HUES6 (cell line): ENCODE data around the gene OSBPL1A.

Source experiments
- H3K27ac ChIP-seq: 2 replicates; pipeline ENCODE4 v1.7.0; 2013; ENCODE audit warnings: low read depth, mild to moderate bottlenecking, low read length, inconsistent platforms
- H3K27me3 ChIP-seq: 2 replicates; pipeline ENCODE4 v1.6.1; 2013; ENCODE audit warnings: low read length; ENCODE audit not compliant: control insufficient read depth, insufficient read depth
- H3K36me3 ChIP-seq: 2 replicates; pipeline ENCODE4 v1.6.1; 2013; ENCODE audit warnings: low read length; ENCODE audit not compliant: control insufficient read depth, insufficient read depth
- H3K4me1 ChIP-seq: 2 replicates; pipeline ENCODE4 v1.6.1; 2013; ENCODE audit warnings: low read length; ENCODE audit not compliant: control insufficient read depth, insufficient read depth
- H3K4me3 ChIP-seq: 2 replicates; pipeline ENCODE4 v1.5.1; 2013; ENCODE audit warnings: low read depth, low read length
- H3K9ac ChIP-seq: one replicate; pipeline ENCODE4 v1.6.1; 2013; ENCODE audit warnings: mild to moderate bottlenecking, low read length
- H3K9me3 ChIP-seq: 2 replicates; pipeline ENCODE4 v1.6.1; 2013; ENCODE audit warnings: low read depth, low read length; ENCODE audit not compliant: control insufficient read depth, insufficient read depth

OSBPL1A gene

DNA sequence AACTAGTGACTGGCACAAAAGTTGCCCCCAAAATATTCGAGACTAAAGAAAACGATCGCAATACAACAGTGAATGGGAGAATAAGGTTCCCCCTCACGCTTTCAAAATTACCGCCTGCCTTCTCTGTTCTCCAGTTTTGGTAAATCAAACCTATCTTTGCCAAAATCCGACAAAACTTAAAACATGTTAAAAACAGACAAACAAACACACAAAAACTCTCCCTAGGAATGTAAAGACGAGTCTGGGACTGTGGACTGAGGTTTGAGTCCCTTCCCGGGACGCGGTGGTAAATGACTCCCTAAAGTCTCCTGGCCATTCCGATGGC is 28.4 kb upstream of the OSBPL1A start:
- peak overlapping the region; percentile 98 for H3K27ac ChIP-seq

DNA sequence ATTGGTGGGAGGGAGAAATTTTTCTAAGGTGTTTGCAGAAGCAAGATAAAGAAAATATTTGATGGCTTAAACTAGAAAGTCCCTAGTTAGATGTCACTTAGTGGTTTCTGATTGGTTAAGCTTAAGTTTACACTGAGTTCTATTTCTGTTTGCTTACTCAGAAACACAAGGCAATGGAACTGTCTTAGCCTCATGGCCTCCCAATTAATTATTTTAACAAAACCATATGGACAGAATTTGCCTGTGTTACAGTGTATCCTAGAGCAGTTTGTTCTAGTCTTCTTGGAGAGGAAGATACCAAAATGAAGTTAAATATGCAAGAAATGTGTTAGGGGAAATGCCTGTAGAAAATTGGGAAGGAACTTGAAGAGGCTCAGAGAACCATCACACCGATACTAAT is 24.2 kb upstream of the OSBPL1A start:
- Histone ChIP-seq H3K9ac (no peak overlapping the region), H3K4me3 (no peak overlapping the region), H3K36me3 (no peaks in the 10 kb centered on the region), H3K27me3 (0 out of 2 replicates have a peak, but pooled peaks cover 5% of the 10 kb centered on the region), H3K9me3 (no peaks in the 10 kb centered on the region), H3K4me1 (no peaks in the 10 kb centered on the region), H3K27ac (no peak overlapping the region)

More for the DNA sequence above, 28.4 kb upstream of the OSBPL1A start:
- Histone ChIP-seq H3K9ac (peak overlapping the region; percentile 98), H3K9me3 (no peaks in the 10 kb centered on the region), H3K4me1 (peaks cover 9% of the 10 kb centered on the region; the same call in 1 of the 2 replicates), H3K36me3 (peaks cover 13% of the 10 kb centered on the region), H3K27me3 (0 out of 2 replicates have a peak, but pooled peaks cover 5% of the 10 kb centered on the region), H3K4me3 (peak overlapping the region; percentile 95)

DNA sequence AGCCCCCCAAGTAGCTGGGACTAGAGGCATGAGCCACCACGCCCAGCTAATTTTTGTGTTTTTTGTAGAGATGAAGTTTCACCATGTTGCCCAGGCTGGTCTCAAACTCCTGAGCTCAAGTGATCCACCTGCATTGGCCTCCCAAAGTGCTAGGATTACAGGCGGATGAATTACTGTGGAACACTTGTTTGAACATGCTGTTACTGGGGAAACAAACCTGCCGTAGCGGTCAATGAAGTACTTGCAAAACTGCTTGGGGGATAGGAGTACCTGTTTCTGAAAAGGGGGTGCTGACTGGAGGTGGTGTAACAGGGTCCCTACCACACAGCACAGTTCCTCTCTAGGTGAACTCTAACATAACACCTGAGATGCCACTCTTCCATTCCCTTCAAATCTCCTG is 22.9 kb upstream of the OSBPL1A start:
- no peaks in the 10 kb centered on the region for H3K4me1 ChIP-seq
- H3K9ac ChIP-seq, result no peak overlapping the region
- H3K4me3 ChIP-seq, result no peak overlapping the region
- no peak overlapping the region for H3K27ac ChIP-seq
- H3K36me3 ChIP-seq, result no peaks in the 10 kb centered on the region
- H3K27me3 ChIP-seq, result 0 out of 2 replicates have a peak, but pooled peaks cover 5% of the 10 kb centered on the region
- no peaks in the 10 kb centered on the region for H3K9me3 ChIP-seq

DNA sequence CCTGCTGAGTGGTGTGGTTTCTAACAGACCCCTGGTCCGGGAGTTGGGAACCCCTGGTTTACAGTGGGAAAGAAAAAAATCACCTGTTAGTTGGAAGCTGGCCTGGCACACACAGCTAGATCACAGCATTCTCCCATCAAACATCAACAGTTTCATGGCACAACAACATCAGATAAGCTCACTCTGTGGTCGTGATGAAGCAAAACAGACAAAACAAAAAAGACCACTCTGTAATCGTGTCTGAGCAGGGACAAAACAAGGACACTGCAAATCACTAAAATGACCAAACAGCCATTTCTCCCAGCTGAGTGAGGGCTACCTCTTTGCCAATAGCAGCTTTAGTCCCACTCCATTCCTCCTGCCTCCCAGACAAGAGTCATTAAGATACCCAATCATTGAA is 19.9 kb upstream of the OSBPL1A start:
- Histone ChIP-seq H3K4me3 (no peak overlapping the region), H3K27ac (no peak overlapping the region), H3K4me1 (no peaks in the 10 kb centered on the region), H3K27me3 (no peaks in the 10 kb centered on the region), H3K9ac (no peak overlapping the region), H3K36me3 (no peaks in the 10 kb centered on the region), H3K9me3 (no peaks in the 10 kb centered on the region)

DNA sequence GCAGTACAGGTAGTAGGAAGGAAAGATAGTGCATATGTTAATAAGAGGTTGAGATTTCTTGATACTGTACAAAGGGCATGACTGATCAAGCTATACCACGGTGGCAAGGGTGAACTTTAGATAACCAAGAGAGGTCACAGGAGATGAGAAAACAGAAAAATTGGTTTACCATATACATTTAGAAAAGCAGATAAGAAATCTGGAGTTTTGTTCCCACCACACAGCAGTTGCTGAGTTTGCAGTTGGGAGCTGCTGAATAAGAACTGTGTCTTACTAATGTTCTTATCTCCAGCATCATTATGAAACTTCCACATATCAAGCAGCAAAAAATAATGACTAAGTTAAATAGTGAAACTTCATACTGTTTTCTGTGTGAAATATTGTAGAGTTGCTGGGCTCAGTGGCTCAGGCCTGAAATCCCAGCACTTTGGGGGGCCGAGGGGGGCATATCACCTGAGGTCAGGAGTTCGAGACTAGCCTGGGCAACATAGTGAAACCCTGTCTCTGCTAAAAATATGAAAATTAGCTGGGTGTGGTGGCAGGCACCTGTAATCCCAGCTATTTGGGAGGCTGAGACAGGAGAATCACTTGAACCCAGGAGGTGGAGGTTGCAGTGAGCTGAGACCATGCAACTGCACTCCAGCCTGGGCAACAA is 16.9 kb upstream of the OSBPL1A start:
- no peaks in the 10 kb centered on the region for H3K4me1 ChIP-seq
- H3K9ac ChIP-seq, result no peak overlapping the region
- H3K36me3 ChIP-seq, result no peaks in the 10 kb centered on the region
- no peak overlapping the region for H3K27ac ChIP-seq
- no peaks in the 10 kb centered on the region for H3K27me3 ChIP-seq
- no peaks in the 10 kb centered on the region for H3K9me3 ChIP-seq
- H3K4me3 ChIP-seq, result no peak overlapping the region

DNA sequence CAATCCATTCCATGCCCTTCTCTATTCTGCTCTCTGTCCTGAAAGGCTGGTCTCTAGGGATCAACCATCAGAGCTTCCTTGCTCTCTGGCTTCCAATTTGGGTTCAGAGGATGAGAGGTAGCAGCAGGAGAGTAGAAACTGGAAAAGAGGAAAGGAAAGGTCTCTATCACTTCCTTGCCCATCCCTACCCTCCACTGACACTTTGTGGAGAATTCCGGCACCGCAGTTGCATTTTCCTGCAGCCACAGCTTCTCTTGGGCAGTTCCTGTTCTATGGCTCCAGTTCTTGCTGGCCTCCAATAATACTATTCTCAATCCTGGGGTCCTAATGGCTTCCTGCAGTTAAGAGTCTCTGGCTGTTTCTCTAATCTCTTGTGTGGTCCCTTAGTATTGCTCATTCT is 15.5 kb upstream of the OSBPL1A start:
- no peak overlapping the region for H3K27ac ChIP-seq
- no peaks in the 10 kb centered on the region for H3K9me3 ChIP-seq
- H3K27me3 ChIP-seq, result no peaks in the 10 kb centered on the region
- no peaks in the 10 kb centered on the region for H3K4me1 ChIP-seq
- no peaks in the 10 kb centered on the region for H3K36me3 ChIP-seq
- H3K9ac ChIP-seq, result no peak overlapping the region
- H3K4me3 ChIP-seq, result no peak overlapping the region

DNA sequence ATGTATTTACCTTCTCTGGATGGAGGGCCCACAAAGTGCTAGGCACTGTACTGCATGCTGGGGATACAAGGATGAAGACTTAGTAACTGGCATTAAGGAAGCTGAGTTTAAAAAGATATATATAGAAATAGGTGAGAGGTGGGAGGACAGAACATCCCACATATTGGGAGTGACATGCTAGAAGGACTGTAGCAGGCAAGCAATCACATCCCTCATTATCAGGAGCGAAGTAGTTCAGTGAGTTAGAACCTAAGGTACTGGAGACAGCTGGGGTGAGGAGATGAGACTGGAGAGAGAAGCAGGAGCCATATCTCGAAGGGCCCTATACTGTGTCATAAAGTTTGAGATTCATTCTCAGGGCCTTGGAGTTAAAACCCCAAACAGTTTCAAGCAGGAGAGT is 10.9 kb upstream of the OSBPL1A start:
- Histone ChIP-seq H3K27ac (no peak overlapping the region), H3K4me1 (no peaks in the 10 kb centered on the region), H3K9me3 (peaks cover 5% of the 10 kb centered on the region; the same call in 1 of the 2 replicates), H3K27me3 (no peaks in the 10 kb centered on the region), H3K9ac (no peak overlapping the region), H3K4me3 (no peak overlapping the region), H3K36me3 (no peaks in the 10 kb centered on the region)

DNA sequence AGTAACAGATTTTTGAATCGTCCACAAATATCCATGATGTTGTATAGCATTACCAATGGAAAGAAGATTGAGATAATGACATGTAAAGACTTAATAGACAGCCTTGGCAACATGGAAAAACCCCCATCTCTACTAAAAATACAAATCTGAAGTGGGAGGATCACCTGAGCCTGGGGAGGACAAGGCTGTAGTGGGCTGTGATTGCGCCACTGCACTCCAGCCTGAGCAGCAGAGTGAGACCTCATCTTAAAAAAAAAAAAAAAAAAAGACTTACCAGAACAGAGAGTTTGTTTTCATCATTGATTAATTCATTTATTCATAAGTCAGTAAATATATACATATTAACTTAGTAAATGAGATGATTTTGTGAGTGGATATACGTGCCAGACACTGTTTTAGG is 7.0 kb upstream of the OSBPL1A start:
- no peak overlapping the region for H3K4me3 ChIP-seq
- H3K9me3 ChIP-seq, result peaks cover 5% of the 10 kb centered on the region; the same call in 1 of the 2 replicates
- no peak overlapping the region for H3K27ac ChIP-seq
- H3K36me3 ChIP-seq, result no peaks in the 10 kb centered on the region
- no peak overlapping the region for H3K9ac ChIP-seq
- H3K27me3 ChIP-seq, result no peaks in the 10 kb centered on the region
- H3K4me1 ChIP-seq, result peaks cover 21% of the 10 kb centered on the region

DNA sequence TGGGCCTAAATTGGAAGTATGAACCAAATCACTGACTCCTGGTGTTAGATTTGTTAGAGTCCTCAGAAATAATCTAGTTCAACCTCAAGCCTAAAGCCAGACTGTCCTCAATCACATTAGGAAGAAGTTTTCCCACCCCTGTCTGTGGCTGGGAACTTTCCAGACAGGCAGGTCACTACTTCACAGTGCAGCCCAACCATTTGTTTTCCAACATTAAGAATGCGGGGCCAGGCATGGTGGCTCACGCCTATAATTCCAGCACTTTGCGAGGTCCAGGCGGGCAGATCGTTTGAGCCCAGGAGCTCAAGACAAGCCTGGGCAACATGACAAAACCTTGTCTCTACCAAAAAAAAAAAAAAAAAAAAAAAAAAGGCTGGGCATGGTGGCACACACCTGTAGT is 5.5 kb upstream of the OSBPL1A start:
- H3K4me3 ChIP-seq, result no peak overlapping the region
- H3K9me3 ChIP-seq, result peaks cover 5% of the 10 kb centered on the region; the same call in 1 of the 2 replicates
- H3K27me3 ChIP-seq, result no peaks in the 10 kb centered on the region
- H3K4me1 ChIP-seq, result peaks cover 35% of the 10 kb centered on the region
- H3K36me3 ChIP-seq, result no peaks in the 10 kb centered on the region
- H3K9ac ChIP-seq, result no peak overlapping the region
- H3K27ac ChIP-seq, result no peak overlapping the region

DNA sequence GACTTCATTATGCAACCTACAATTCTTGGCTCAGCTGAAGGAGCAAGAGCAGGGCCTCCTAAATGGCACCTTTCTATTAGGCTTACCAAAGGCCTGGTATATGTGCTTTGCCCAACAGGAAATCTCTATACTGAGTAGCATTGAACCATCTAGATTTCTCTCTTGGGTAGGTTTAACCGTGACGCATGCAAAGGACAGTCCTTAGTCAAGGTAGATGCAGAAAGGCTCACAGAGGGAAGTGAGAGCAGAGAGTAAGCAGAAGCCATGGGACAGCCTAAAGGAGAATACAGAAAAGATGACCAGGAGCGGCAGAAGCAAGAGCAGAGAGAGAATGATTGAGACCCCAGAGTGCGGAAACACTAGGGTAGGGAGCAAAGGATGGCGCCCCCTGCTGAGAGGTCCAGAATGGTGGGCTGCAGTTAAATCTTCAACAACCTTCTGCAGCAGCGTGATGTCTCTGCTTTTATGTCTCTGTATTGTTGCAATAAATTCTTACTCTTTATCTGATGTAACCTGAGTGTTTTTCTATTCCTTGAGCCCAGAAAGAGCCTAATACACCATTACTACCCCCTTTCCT is 4.7 kb upstream of the OSBPL1A start:
- Histone ChIP-seq H3K4me1 (peaks cover 35% of the 10 kb centered on the region), H3K27me3 (no peaks in the 10 kb centered on the region), H3K27ac (no peak overlapping the region), H3K9ac (no peak overlapping the region), H3K4me3 (no peak overlapping the region), H3K9me3 (peaks cover 5% of the 10 kb centered on the region; the same call in 1 of the 2 replicates), H3K36me3 (no peaks in the 10 kb centered on the region)

DNA sequence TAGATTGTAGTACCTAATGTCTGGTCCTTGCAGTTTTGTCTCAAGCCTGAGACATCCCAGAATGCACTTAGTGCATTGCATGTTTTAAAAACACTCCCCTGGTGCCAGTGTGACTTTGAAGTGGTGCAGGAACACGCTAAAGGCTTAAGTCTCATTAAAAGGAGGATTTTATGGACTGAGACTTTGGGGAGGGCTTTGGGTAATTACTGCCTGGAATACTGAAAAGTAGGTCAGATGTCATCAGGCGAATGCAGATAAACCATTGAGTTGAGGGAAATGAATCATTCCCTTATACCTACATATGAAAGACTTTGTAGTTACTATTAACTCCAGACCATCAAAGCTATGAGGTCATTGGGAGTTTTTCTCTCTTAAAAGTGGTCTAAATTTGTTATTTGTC is 3.0 kb upstream of the OSBPL1A start:
- H3K4me1 ChIP-seq, result peaks cover 35% of the 10 kb centered on the region
- no peak overlapping the region for H3K27ac ChIP-seq
- H3K27me3 ChIP-seq, result no peaks in the 10 kb centered on the region
- no peaks in the 10 kb centered on the region for H3K36me3 ChIP-seq
- H3K4me3 ChIP-seq, result no peak overlapping the region
- H3K9me3 ChIP-seq, result peaks cover 5% of the 10 kb centered on the region; the same call in 1 of the 2 replicates
- H3K9ac ChIP-seq, result no peak overlapping the region
